Measurements from ENCODE around the gene RBM10.

RBM10 gene

DNA sequence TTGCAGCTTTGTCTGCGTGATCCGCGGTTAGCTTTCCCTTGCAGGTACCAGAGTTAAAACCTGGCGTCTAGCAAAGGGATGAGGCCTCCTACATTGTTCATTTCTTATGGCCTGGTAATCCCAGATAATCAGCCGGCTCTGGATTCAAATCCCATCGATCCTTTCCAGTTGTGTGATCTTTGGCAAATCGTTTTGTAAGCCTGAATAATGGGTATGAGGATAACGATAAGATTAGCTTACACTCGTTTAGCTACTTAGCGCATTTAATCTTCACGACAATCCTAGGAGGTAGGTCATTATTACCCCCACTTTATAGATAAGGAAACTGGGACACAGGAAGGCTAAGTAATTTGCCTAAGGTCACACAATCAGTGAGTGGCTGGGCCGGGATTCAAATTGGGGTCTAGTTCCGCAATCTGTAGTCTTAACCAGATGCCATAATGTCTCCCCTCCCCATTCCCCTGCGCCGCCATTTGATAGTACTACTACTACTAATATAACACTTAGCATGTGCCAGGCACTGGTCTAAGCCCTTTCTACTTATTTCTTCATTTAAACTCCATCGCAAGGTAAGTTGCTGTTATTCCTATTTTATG, 46.9 kb downstream of the RBM10 start:
- no peak for TF ChIP-seq SPI1 (IDR thresholded peaks at IDR 0.05; ENCODE audit: low read depth, low read length)
- TF ChIP-seq POLR2A (IDR thresholded peaks at IDR 0.05; ENCODE audit: low read depth, low read length): no peak
- TF ChIP-seq PAX5 (IDR thresholded peaks at IDR 0.05; ENCODE audit: insufficient read depth, low read length, severe bottlenecking): no peak
- TF ChIP-seq POLR2AphosphoS5 (IDR thresholded peaks at IDR 0.05; ENCODE audit: low read depth, low read length): no peak
- no peak for TF ChIP-seq POU2F2 (IDR thresholded peaks at IDR 0.05; ENCODE audit: low read depth, low read length)
- TF ChIP-seq TAF1 (IDR thresholded peaks at IDR 0.05; ENCODE audit: low read depth, low read length): no peak
- no peak for DNase-seq (ENCODE audit: insufficient read length, low spot score)
- FAIRE-seq: peak; percentile 70

DNA sequence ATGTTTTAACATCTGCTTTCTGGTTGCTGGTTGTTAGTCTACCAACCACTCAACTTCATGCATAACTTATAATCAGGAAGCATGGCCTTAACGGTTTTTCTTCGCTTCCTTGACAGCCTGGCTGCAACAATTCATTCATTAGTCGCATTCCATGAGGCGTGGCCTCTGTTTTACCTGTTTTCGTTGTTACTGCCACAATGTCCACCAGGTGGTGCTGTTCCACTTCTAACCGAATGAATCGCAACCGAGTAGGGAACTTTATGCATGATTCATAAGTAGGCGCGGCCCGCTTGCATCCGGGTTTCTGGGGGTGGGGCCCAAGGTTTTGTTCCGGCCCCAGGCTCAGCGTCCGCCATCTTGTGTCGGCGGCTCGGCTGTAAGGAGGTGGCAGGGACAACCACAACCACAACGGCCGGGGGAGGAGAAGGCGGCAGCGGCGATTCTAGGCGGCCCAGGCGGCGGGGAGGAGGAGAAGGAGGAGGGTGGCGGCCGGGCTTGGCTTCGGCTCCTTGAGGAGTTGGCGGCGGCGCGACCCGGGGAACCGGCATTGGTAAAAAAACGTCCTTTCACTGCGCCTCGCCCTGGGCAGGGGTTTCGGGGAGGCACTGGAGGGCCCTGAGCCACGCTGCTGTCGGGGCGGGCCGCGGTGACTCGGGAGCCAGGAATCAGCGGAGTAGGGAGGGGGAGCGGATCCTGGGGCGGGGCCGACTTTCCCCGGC, 48.6 kb downstream of the RBM10 start, which contains the start of gene UBA1:
TSS of gene UBA1 (plus strand) at position 355 of the 719 bp plus-strand sequence. CDS start 4,974 bp downstream, outside the sequence.
- TF ChIP-seq TAF1 (IDR thresholded peaks at IDR 0.05; ENCODE audit: low read depth, low read length) (peak; percentile 58), POLR2A (IDR thresholded peaks at IDR 0.05; ENCODE audit: low read depth, low read length) (peak; percentile 70), PAX5 (IDR thresholded peaks at IDR 0.05; ENCODE audit: insufficient read depth, low read length, severe bottlenecking) (no peak), POLR2AphosphoS5 (IDR thresholded peaks at IDR 0.05; ENCODE audit: low read depth, low read length) (peak; percentile 70), POU2F2 (IDR thresholded peaks at IDR 0.05; ENCODE audit: low read depth, low read length) (peak; percentile 45; the same call in 1 of the 2 replicates)
- peak; percentile 72 for DNase-seq (ENCODE audit: insufficient read length, low spot score)
- FAIRE-seq: peak; percentile 97

DNA sequence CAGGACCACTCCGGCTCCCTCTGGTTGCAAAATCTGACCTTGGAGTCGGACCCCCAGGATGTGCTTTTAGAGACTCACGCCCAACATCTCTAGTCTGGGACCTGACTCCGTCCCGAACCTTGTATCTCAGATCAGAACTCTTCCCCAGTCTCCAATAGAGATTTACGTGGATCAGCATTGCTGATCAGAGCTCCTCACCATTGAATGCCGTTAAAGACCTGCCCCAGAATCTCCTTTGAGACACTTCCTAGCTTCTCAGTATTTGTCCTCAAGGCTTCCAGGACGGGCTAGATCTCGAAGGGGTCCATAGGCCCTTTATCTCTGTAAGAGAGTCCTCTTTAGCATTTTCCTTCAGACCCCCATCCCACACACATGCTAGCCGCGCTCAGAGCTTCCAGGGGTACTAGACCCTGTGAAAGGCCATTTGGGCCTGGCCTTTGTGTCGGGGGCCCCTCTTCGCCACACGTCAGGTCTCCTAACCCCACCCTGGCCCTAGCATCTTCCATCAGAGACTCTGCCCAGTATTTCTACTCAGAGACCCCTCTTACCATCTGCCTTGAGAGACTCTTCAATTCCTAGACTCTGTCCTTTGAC, 49.3 kb downstream of the RBM10 start:
- no peak for DNase-seq (ENCODE audit: insufficient read length, low spot score)
- no peak for TF ChIP-seq PAX5 (IDR thresholded peaks at IDR 0.05; ENCODE audit: insufficient read depth, low read length, severe bottlenecking)
- TF ChIP-seq POU2F2 (IDR thresholded peaks at IDR 0.05; ENCODE audit: low read depth, low read length): no peak
- no peak for TF ChIP-seq SPI1 (IDR thresholded peaks at IDR 0.05; ENCODE audit: low read depth, low read length)
- TF ChIP-seq TAF1 (IDR thresholded peaks at IDR 0.05; ENCODE audit: low read depth, low read length): no peak
- TF ChIP-seq POLR2AphosphoS5 (IDR thresholded peaks at IDR 0.05; ENCODE audit: low read depth, low read length): no peak
- TF ChIP-seq POLR2A (IDR thresholded peaks at IDR 0.05; ENCODE audit: low read depth, low read length): no peak
- peak; percentile 62 for FAIRE-seq

DNA sequence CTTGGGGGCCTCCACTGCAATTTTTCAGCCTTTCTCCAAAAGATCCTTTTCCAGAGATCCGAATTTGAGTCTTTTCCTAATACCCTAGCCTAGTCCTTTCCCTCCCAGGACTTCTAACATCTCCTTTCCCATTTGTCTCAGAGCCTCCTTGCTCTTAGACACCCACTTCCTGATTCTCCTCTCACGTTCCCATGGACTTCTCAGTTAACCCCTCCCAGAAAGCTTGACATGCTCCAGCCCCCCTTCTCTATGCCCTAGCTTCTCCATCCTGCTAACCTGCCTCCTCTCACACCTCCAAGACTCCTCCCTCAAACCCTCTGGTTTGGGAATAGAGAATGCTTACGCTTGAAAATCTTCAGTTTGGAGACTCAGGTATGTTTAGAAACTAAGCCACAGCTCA, 51.1 kb downstream of the RBM10 start:
- no peak for FAIRE-seq
- no peak for TF ChIP-seq POLR2AphosphoS5 (IDR thresholded peaks at IDR 0.05; ENCODE audit: low read depth, low read length)
- TF ChIP-seq SPI1 (IDR thresholded peaks at IDR 0.05; ENCODE audit: low read depth, low read length): no peak
- TF ChIP-seq POU2F2 (IDR thresholded peaks at IDR 0.05; ENCODE audit: low read depth, low read length): no peak
- TF ChIP-seq PAX5 (IDR thresholded peaks at IDR 0.05; ENCODE audit: insufficient read depth, low read length, severe bottlenecking): no peak
- no peak for TF ChIP-seq POLR2A (IDR thresholded peaks at IDR 0.05; ENCODE audit: low read depth, low read length)
- no peak for TF ChIP-seq TAF1 (IDR thresholded peaks at IDR 0.05; ENCODE audit: low read depth, low read length)
- no peak for DNase-seq (ENCODE audit: insufficient read length, low spot score)

DNA sequence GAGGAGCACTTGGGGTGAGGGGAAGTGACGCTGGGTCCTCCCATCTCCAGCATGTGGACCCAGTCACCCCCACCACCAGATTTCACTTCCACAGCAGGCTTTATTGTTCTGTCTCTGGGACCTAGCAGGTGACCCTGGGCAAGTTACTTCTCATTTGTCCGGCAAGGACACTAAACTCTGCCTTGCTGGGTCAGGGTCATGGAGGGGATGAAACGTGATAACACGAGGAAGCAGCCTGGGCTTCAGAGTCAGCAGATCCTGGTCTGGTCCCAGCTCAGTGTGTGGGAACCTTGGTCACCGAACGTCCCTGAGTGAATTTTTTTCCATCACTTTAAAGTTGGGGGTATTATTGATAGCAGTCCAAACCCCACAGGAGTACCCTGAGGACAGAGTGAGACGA, 52.5 kb downstream of the RBM10 start:
- TF ChIP-seq PAX5 (IDR thresholded peaks at IDR 0.05; ENCODE audit: insufficient read depth, low read length, severe bottlenecking) (no peak), SPI1 (IDR thresholded peaks at IDR 0.05; ENCODE audit: low read depth, low read length) (no peak), POLR2AphosphoS5 (IDR thresholded peaks at IDR 0.05; ENCODE audit: low read depth, low read length) (no peak), POLR2A (IDR thresholded peaks at IDR 0.05; ENCODE audit: low read depth, low read length) (no peak), TAF1 (IDR thresholded peaks at IDR 0.05; ENCODE audit: low read depth, low read length) (no peak), POU2F2 (IDR thresholded peaks at IDR 0.05; ENCODE audit: low read depth, low read length) (no peak)
- FAIRE-seq: no peak
- DNase-seq (ENCODE audit: insufficient read length, low spot score): no peak

DNA sequence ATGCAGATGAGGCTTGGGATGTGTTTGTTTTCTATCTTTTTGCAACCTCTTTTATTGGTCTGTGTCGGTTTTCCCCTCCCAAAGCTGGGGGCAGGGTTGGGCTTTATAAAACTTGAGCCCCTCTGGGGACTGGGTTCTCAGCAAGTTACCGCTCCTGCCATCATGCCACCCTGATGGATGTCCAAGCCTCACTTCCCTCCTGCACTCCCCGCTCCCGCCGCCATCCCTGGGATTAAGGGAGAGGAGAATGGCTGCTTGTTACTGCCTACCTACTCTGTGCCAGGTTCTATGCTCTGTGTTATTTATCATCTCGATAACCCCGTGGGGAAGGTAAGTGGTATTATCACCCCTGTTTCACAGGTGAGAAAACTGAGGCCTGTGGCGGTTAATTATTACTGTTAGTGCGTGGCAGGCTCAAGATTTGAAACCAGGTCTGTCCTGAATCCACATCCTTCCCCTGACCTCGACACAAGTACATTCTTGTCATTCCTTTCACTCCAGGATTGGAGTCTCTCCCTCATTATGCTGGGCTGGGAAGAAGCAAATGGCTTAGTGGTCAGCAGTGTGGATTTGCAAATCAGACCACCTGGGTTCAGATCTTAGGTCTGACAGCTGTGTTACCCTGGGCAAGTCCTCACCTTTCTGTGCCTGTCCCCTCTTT, 53.1 kb downstream of the RBM10 start:
- TF ChIP-seq POLR2AphosphoS5 (IDR thresholded peaks at IDR 0.05; ENCODE audit: low read depth, low read length) (no peak), POLR2A (IDR thresholded peaks at IDR 0.05; ENCODE audit: low read depth, low read length) (no peak), PAX5 (IDR thresholded peaks at IDR 0.05; ENCODE audit: insufficient read depth, low read length, severe bottlenecking) (no peak), POU2F2 (IDR thresholded peaks at IDR 0.05; ENCODE audit: low read depth, low read length) (no peak), TAF1 (IDR thresholded peaks at IDR 0.05; ENCODE audit: low read depth, low read length) (no peak), SPI1 (IDR thresholded peaks at IDR 0.05; ENCODE audit: low read depth, low read length) (no peak)
- peak; percentile 31 for FAIRE-seq
- DNase-seq (ENCODE audit: insufficient read length, low spot score): no peak

DNA sequence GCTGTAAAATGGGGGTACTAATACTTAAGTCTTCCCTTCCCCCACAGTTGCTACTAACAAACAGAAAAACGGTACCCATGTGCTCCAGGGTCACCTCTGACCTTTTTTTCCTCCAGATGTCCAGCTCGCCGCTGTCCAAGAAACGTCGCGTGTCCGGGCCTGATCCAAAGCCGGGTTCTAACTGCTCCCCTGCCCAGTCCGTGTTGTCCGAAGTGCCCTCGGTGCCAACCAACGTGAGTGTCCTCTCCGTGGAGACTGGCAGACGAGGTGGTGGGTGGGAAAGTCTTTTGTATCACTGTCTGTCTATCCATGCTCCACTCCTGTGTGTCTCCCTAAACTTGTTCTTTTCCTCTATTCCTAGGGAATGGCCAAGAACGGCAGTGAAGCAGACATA, 53.7 kb downstream of the RBM10 start:
- no peak for FAIRE-seq
- TF ChIP-seq POLR2A (IDR thresholded peaks at IDR 0.05; ENCODE audit: low read depth, low read length): no peak
- TF ChIP-seq SPI1 (IDR thresholded peaks at IDR 0.05; ENCODE audit: low read depth, low read length): no peak
- TF ChIP-seq POLR2AphosphoS5 (IDR thresholded peaks at IDR 0.05; ENCODE audit: low read depth, low read length): no peak
- TF ChIP-seq PAX5 (IDR thresholded peaks at IDR 0.05; ENCODE audit: insufficient read depth, low read length, severe bottlenecking): no peak
- TF ChIP-seq POU2F2 (IDR thresholded peaks at IDR 0.05; ENCODE audit: low read depth, low read length): no peak
- TF ChIP-seq TAF1 (IDR thresholded peaks at IDR 0.05; ENCODE audit: low read depth, low read length): no peak

DNA sequence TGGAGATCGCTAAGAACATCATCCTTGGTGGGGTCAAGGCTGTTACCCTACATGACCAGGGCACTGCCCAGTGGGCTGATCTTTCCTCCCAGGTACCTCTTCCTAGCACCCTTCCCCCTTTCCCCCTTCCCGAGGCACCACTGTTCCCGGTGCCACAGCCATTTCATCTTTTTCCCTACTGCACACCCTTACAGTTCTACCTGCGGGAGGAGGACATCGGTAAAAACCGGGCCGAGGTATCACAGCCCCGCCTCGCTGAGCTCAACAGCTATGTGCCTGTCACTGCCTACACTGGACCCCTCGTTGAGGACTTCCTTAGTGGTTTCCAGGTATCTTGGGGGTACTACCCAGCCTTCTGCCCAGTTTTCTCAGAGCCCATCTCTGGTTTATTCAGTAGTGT, 54.3 kb downstream of the RBM10 start:
- FAIRE-seq (no peak), DNase-seq (ENCODE audit: insufficient read length, low spot score) (no peak)
- TF ChIP-seq POLR2AphosphoS5 (IDR thresholded peaks at IDR 0.05; ENCODE audit: low read depth, low read length): no peak

More for the DNA sequence above, 53.7 kb downstream of the RBM10 start:
- no peak for DNase-seq (ENCODE audit: insufficient read length, low spot score)
